ENCODE measurements around the gene MRPL30. TPM values are rescaled to one million over a fixed set of nuclear protein-coding genes. Genes with fewer than 3 reads are reported as not detected.

Gene MRPL30
- total RNA-seq, 2 experiments from 2014 or later: 28.8 to 30.9 TPM

DNA sequence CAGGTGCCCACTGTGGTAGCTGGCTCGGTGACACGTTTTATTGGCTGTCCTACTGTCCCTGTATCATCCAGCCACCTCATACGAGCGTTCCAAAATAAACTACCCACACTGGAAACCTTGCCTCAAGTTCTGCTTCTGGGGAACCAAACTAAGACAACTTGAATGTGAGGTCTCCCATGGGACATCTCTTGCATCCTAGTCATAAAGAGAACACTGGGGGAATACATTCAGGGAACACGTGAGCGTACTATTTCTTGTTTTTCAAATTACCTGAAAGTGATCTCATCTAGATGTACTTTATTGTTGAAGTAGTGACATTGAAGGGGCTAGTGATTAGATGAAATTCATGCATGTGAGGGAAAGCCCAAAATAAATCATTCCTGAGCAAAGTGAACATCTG is 59.4 kb downstream of the MRPL30 start:
- Histone ChIP-seq H3K9me2 (ENCODE audit: insufficient read depth, low read length) (no peaks in the 10 kb centered on the region), H3K4me3 (ENCODE audit: low read depth, low read length, poor library complexity, severe bottlenecking) (no peak overlapping the region), H3K79me2 (ENCODE audit: insufficient read depth, low read depth, low read length) (no peaks in the 10 kb centered on the region), H4K20me1 (ENCODE audit: insufficient read depth, low read length) (no peaks in the 10 kb centered on the region), H3K4me1 (ENCODE audit: insufficient read depth, low read length, poor library complexity, severe bottlenecking) (no peaks in the 10 kb centered on the region), H3K4me2 (ENCODE audit: low read length) (no peak overlapping the region), H3K27ac (ENCODE audit: low read depth, low read length, poor library complexity, severe bottlenecking) (no peak overlapping the region), H3K36me3 (ENCODE audit: insufficient read depth, low read length) (no peaks in the 10 kb centered on the region), H3K9me3 (ENCODE audit: low read length) (no peaks in the 10 kb centered on the region), H2AFZ (ENCODE audit: low read length) (no peak overlapping the region)
- intact Hi-C loops (cut with micrococcal nuclease; ENCODE audit: unreplicated experiment): no loop called here
- CTCF ChIA-PET (ENCODE audit: unreplicated experiment): no interaction called here
- POLR2A ChIA-PET: no interaction called here
- TF ChIP-seq EZH2phosphoT487 (IDR thresholded peaks at IDR 0.05; ENCODE audit: borderline replicate concordance, low read depth, low read length): no peak
- BruUV-seq (replicated peaks): no TSS peak
- no peak for DNase-seq (ENCODE audit: low spot score)

DNA sequence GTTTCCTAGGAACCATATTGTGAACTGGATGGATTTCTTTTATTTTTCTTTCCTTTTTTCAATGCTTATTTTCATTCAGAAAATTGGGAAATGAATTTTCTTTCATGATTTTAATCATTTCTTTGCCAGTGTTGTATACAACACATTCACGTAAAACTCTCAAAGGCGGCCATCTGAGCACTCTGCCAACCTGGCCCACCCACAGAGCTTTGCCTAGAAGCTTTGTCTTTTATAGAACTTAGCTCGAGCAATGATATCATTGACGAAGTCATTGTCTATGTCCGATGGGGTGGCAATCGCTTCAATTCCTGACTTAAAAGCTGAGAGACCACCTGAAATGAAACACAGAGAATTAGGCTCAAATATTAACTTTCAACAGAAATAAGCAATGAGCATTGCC is 61.2 kb downstream of the MRPL30 start:
- no peak for TF ChIP-seq EZH2phosphoT487 (IDR thresholded peaks at IDR 0.05; ENCODE audit: borderline replicate concordance, low read depth, low read length)
- TF ChIP-seq, protein P1, sequence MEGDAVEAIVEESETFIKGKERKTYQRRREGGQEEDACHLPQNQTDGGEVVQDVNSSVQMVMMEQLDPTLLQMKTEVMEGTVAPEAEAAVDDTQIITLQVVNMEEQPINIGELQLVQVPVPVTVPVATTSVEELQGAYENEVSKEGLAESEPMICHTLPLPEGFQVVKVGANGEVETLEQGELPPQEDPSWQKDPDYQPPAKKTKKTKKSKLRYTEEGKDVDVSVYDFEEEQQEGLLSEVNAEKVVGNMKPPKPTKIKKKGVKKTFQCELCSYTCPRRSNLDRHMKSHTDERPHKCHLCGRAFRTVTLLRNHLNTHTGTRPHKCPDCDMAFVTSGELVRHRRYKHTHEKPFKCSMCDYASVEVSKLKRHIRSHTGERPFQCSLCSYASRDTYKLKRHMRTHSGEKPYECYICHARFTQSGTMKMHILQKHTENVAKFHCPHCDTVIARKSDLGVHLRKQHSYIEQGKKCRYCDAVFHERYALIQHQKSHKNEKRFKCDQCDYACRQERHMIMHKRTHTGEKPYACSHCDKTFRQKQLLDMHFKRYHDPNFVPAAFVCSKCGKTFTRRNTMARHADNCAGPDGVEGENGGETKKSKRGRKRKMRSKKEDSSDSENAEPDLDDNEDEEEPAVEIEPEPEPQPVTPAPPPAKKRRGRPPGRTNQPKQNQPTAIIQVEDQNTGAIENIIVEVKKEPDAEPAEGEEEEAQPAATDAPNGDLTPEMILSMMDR (conservative IDR thresholded peaks at IDR 0.05; ENCODE audit: low read length): no peak
- CTCF ChIA-PET (ENCODE audit: unreplicated experiment): no interaction called here
- Histone ChIP-seq H3K4me3 (ENCODE audit: low read depth, low read length, poor library complexity, severe bottlenecking) (no peak overlapping the region), H3K9me2 (ENCODE audit: insufficient read depth, low read length) (no peaks in the 10 kb centered on the region), H3K4me2 (ENCODE audit: low read length) (no peak overlapping the region), H3K4me1 (ENCODE audit: insufficient read depth, low read length, poor library complexity, severe bottlenecking) (no peaks in the 10 kb centered on the region), H4K20me1 (ENCODE audit: insufficient read depth, low read length) (no peaks in the 10 kb centered on the region), H3K27ac (ENCODE audit: low read depth, low read length, poor library complexity, severe bottlenecking) (no peak overlapping the region), H3K9me3 (ENCODE audit: low read length) (no peaks in the 10 kb centered on the region), H3K36me3 (ENCODE audit: insufficient read depth, low read length) (no peaks in the 10 kb centered on the region), H2AFZ (ENCODE audit: low read length) (no peak overlapping the region), H3K79me2 (ENCODE audit: insufficient read depth, low read depth, low read length) (no peaks in the 10 kb centered on the region)
- BruUV-seq (replicated peaks): no TSS peak
- POLR2A ChIA-PET: no interaction called here
- DNase-seq (ENCODE audit: low spot score): no peak
- intact Hi-C loops (cut with micrococcal nuclease; ENCODE audit: unreplicated experiment): no loop called here

Small RNA genes lying within 50 kb of the gene (small RNA-seq; reads per million reads assigned to genes)
- gene AC092587.1: not detected

Other genes starting within 250 kb of the MRPL30 start
- 0.03 TPM in 1 of 2 replicates, not detected in the other for gene CRACDL, start 245.0 kb upstream of the MRPL30 start, total RNA-seq (2014; rRNA removed; shearing (Covaris generic))
- 0.13 and 0.59 TPM in 2 replicates for gene CRACDL, start 245.0 kb upstream of the MRPL30 start, total RNA-seq (2022)
- 0.25 and 0.31 TPM in 2 replicates for gene C2orf15, start 39.5 kb upstream of the MRPL30 start, total RNA-seq (2014; rRNA removed; shearing (Covaris generic))
- gene C2orf15, start 39.5 kb upstream of the MRPL30 start, total RNA-seq (2022): 1.3 and 2.1 TPM in 2 replicates
- 3.8 and 13.3 TPM in 2 replicates for gene TSGA10, start 26.2 kb upstream of the MRPL30 start, total RNA-seq (2014; rRNA removed; shearing (Covaris generic))
- gene TSGA10, start 26.2 kb upstream of the MRPL30 start, total RNA-seq (2022): 10.8 and 14.1 TPM in 2 replicates
- 7.9 and 12.5 TPM in 2 replicates for gene LIPT1, start 26.2 kb upstream of the MRPL30 start, total RNA-seq (2014; rRNA removed; shearing (Covaris generic))
- gene LIPT1, start 26.2 kb upstream of the MRPL30 start, total RNA-seq (2022): 11.9 and 12.7 TPM in 2 replicates
- 35.9 and 40.2 TPM in 2 replicates for gene MITD1, start 126 bp upstream of the MRPL30 start, total RNA-seq (2014; rRNA removed; shearing (Covaris generic))
- gene MITD1, start 126 bp upstream of the MRPL30 start, total RNA-seq (2022): 34.2 and 34.6 TPM in 2 replicates
- gene LYG2, start 74.5 kb downstream of the MRPL30 start, total RNA-seq (2014; rRNA removed; shearing (Covaris generic)): not detected in 2 replicates
- not detected in 2 replicates for gene LYG2, start 74.5 kb downstream of the MRPL30 start, total RNA-seq (2022)
- 2.7 and 3.0 TPM in 2 replicates for gene LYG1, start 120.0 kb downstream of the MRPL30 start, total RNA-seq (2014; rRNA removed; shearing (Covaris generic))
- gene LYG1, start 120.0 kb downstream of the MRPL30 start, total RNA-seq (2022): 1.8 and 2.2 TPM in 2 replicates
- gene TXNDC9, start 155.1 kb downstream of the MRPL30 start, total RNA-seq (2014; rRNA removed; shearing (Covaris generic)): 22.3 and 31.7 TPM in 2 replicates
- 28.5 and 31.5 TPM in 2 replicates for gene TXNDC9, start 155.1 kb downstream of the MRPL30 start, total RNA-seq (2022)
- gene EIF5B, start 156.2 kb downstream of the MRPL30 start, total RNA-seq (2014; rRNA removed; shearing (Covaris generic)): 19.9 and 28.7 TPM in 2 replicates
- gene EIF5B, start 156.2 kb downstream of the MRPL30 start, total RNA-seq (2022): 53.1 and 54.8 TPM in 2 replicates

Measured in OCI-LY7 (cell line).